ENCODE results near the gene PMVK.

The PMVK gene

GRCh38 chr1:154966111-154966510, 29.6 kb upstream of the PMVK start:
- DNase-seq (ENCODE audit: low spot score) = no peak

GRCh38 chr1:154964359-154964758, 27.8 kb upstream of the PMVK start:
- no peak for DNase-seq (ENCODE audit: low spot score)

GRCh38 chr1:154963643-154964042, 27.1 kb upstream of the PMVK start:
- DNase-seq (ENCODE audit: low spot score) = no peak

GRCh38 chr1:154962795-154963330, 26.3 kb upstream of the PMVK start:
- no peak for DNase-seq (ENCODE audit: low spot score)

- no peak for DNase-seq (ENCODE audit: low spot score)
Measured at GRCh38 chr1:154962156-154962749, 25.7 kb upstream of the PMVK start.

GRCh38 chr1:154961207-154962155, 25.0 kb upstream of the PMVK start, which contains the start of gene PYGO2:
Gene PYGO2 (minus strand): TSS chr1:154961782. CDS start chr1:154961576, 206 bp downstream.
- DNase-seq (ENCODE audit: low spot score) = peak; percentile 87

- DNase-seq (ENCODE audit: low spot score) = no peak
Measured at GRCh38 chr1:154960446-154961136, 24.1 kb upstream of the PMVK start.

- no peak for DNase-seq (ENCODE audit: low spot score)
Measured at GRCh38 chr1:154959426-154959780, 22.9 kb upstream of the PMVK start.

GRCh38 chr1:154958681-154959425, 22.3 kb upstream of the PMVK start:
- DNase-seq (ENCODE audit: low spot score) = no peak

GRCh38 chr1:154958036-154958435, 21.5 kb upstream of the PMVK start:
- no peak for DNase-seq (ENCODE audit: low spot score)

GRCh38 chr1:154957091-154957657, 20.7 kb upstream of the PMVK start:
- DNase-seq (ENCODE audit: low spot score) = no peak

GRCh38 chr1:154956544-154956941, 20.0 kb upstream of the PMVK start:
- no peak for DNase-seq (ENCODE audit: low spot score)

- peak; percentile 99 for DNase-seq (ENCODE audit: low spot score)
Measured at GRCh38 chr1:154955718-154956543, 19.4 kb upstream of the PMVK start, which contains the start of gene PBXIP1. Gene PBXIP1 (minus strand): TSS chr1:154956099. CDS start chr1:154953721, 2,378 bp downstream.

GRCh38 chr1:154955039-154955717, 18.7 kb upstream of the PMVK start:
- peak; percentile 80 for DNase-seq (ENCODE audit: low spot score)

- DNase-seq (ENCODE audit: low spot score) = no peak
Measured at GRCh38 chr1:154954541-154954940, 18.0 kb upstream of the PMVK start.

GRCh38 chr1:154953611-154954038, 17.1 kb upstream of the PMVK start:
- DNase-seq (ENCODE audit: low spot score) = no peak

- no peak for DNase-seq (ENCODE audit: low spot score)
Measured at GRCh38 chr1:154952664-154953063, 16.1 kb upstream of the PMVK start.

GRCh38 chr1:154951901-154952657, 15.6 kb upstream of the PMVK start:
- no peak for DNase-seq (ENCODE audit: low spot score)

- no peak for DNase-seq (ENCODE audit: low spot score)
Measured at GRCh38 chr1:154948079-154948478, 11.6 kb upstream of the PMVK start.
